ENCODE results near the gene DISC1. TPM values are rescaled to one million over a fixed set of nuclear protein-coding genes. Genes with fewer than 3 reads are reported as not detected.

The DISC1 gene
- polyA plus RNA-seq, 1 donor from 2014 or later: 0.84 TPM

- Histone ChIP-seq H3F3A (ENCODE audit: insufficient read depth, low read length, poor library complexity, severe bottlenecking) (no peaks in the 10 kb centered on the region), H3K9ac (ENCODE audit: low read length) (no peak overlapping the region), H4K20me1 (ENCODE audit: insufficient read depth) (no peaks in the 10 kb centered on the region), H3K4me2 (ENCODE audit: low read length) (no peak overlapping the region), H3K9me2 (ENCODE audit: insufficient read depth, low read length) (no peaks in the 10 kb centered on the region), H3K79me2 (replicated peaks; ENCODE audit: insufficient read depth, low read length) (no peaks in the 10 kb centered on the region), H2AFZ (ENCODE audit: low read depth, low read length) (no peak overlapping the region), H3K27ac (ENCODE audit: low read length) (no peak overlapping the region), H3K27me3 (ENCODE audit: insufficient read depth, low read depth, low read length) (no peaks in the 10 kb centered on the region), H3K4me3 (ENCODE audit: low read length) (no peak overlapping the region), H3K9me3 (ENCODE audit: low read length) (no peaks in the 10 kb centered on the region), H3K36me3 (ENCODE audit: insufficient read depth, low read length) (no peaks in the 10 kb centered on the region)
- TF ChIP-seq REST (IDR thresholded peaks at IDR 0.05; ENCODE audit: borderline replicate concordance): no peak
Observed at GRCh38 chr1:231986631-231987336, 360.2 kb downstream of the DISC1 start.

- no peaks in the 10 kb centered on the region for H3K9me2 ChIP-seq (ENCODE audit: insufficient read depth, low read length)
- no peak overlapping the region for H3K4me2 ChIP-seq (ENCODE audit: low read length)
- no peaks in the 10 kb centered on the region for H3K36me3 ChIP-seq (ENCODE audit: insufficient read depth, low read length)
- H3F3A ChIP-seq (ENCODE audit: insufficient read depth, low read length, poor library complexity, severe bottlenecking): no peaks in the 10 kb centered on the region
- H2AFZ ChIP-seq (ENCODE audit: low read depth, low read length): no peak overlapping the region
- no peaks in the 10 kb centered on the region for H3K9me3 ChIP-seq (ENCODE audit: low read length)
- no peaks in the 10 kb centered on the region for H4K20me1 ChIP-seq (ENCODE audit: insufficient read depth)
- no peak overlapping the region for H3K9ac ChIP-seq (ENCODE audit: low read length)
- no peak overlapping the region for H3K27ac ChIP-seq (ENCODE audit: low read length)
- no peaks in the 10 kb centered on the region for H3K79me2 ChIP-seq (replicated peaks; ENCODE audit: insufficient read depth, low read length)
- H3K4me3 ChIP-seq (ENCODE audit: low read length): no peak overlapping the region
- TF ChIP-seq TAF1 (IDR thresholded peaks at IDR 0.05; ENCODE audit: low read depth): no peak
- no peak for TF ChIP-seq REST (IDR thresholded peaks at IDR 0.05; ENCODE audit: borderline replicate concordance)
- TF ChIP-seq POLR2AphosphoS5 (IDR thresholded peaks at IDR 0.05): no peak
- TF ChIP-seq EZH2 (IDR thresholded peaks at IDR 0.05; ENCODE audit: borderline replicate concordance, insufficient read depth, low read length, poor library complexity, severe bottlenecking): no peak
- no peak for TF ChIP-seq CTCF (IDR thresholded peaks at IDR 0.05; ENCODE audit: poor library complexity, severe bottlenecking)
- no peak for TF ChIP-seq SMC3 (conservative IDR thresholded peaks at IDR 0.05; ENCODE audit: poor library complexity)
- no peak for TF ChIP-seq EP300 (conservative IDR thresholded peaks at IDR 0.05; ENCODE audit: poor library complexity, severe bottlenecking)
- TF ChIP-seq RAD21 (conservative IDR thresholded peaks at IDR 0.05): no peak
- no peak for TF ChIP-seq MXI1 (conservative IDR thresholded peaks at IDR 0.05; ENCODE audit: poor library complexity, severe bottlenecking)
- H3K27me3 ChIP-seq (ENCODE audit: insufficient read depth, low read depth, low read length): no peaks in the 10 kb centered on the region
Observed at GRCh38 chr1:231990388-231990787, 363.8 kb downstream of the DISC1 start.

All from neural cell (in vitro differentiated cells).